Measurements from ENCODE around the gene C1orf87.

- TF ChIP-seq CTCF (IDR thresholded peaks at IDR 0.05 in 2 of 3, conservative IDR thresholded peaks at IDR 0.05 in 1 of 3; ENCODE audit: borderline replicate concordance in 1 of 3, insufficient read depth in 1 of 3, low read depth in 2 of 3, low read length in 2 of 3) (no peak), EZH2phosphoT487 (IDR thresholded peaks at IDR 0.05; ENCODE audit: borderline replicate concordance) (no peak), POLR2A (IDR thresholded peaks at IDR 0.05; ENCODE audit: borderline replicate concordance, extremely low read depth, insufficient read depth, insufficient read length) (no peak), ELF1 (IDR thresholded peaks at IDR 0.05; ENCODE audit: borderline replicate concordance, low read depth) (no peak), YY1 (IDR thresholded peaks at IDR 0.05; ENCODE audit: extremely low read depth, insufficient replicate concordance, low read depth, low read length) (no peak), POLR2AphosphoS5 (IDR thresholded peaks at IDR 0.05; ENCODE audit: low read depth, low read length) (no peak), TCF7L2 (IDR thresholded peaks at IDR 0.05; ENCODE audit: borderline replicate concordance, extremely low read depth, insufficient read depth, insufficient read length) (no peak), FOSL1 (IDR thresholded peaks at IDR 0.05; ENCODE audit: low read depth) (no peak)
Observed at GRCh38 chr1:59948990-59949389, 124.6 kb downstream of the C1orf87 start.
